HS-27A (cell line): ENCODE results near the gene PRCD.

Experiments
- DNase-seq: peaks from one replicate; pipeline ENCODE4 v3.0.0-alpha.2; 2012; ENCODE audit warnings: low read depth, missing footprints

The PRCD gene

DNA sequence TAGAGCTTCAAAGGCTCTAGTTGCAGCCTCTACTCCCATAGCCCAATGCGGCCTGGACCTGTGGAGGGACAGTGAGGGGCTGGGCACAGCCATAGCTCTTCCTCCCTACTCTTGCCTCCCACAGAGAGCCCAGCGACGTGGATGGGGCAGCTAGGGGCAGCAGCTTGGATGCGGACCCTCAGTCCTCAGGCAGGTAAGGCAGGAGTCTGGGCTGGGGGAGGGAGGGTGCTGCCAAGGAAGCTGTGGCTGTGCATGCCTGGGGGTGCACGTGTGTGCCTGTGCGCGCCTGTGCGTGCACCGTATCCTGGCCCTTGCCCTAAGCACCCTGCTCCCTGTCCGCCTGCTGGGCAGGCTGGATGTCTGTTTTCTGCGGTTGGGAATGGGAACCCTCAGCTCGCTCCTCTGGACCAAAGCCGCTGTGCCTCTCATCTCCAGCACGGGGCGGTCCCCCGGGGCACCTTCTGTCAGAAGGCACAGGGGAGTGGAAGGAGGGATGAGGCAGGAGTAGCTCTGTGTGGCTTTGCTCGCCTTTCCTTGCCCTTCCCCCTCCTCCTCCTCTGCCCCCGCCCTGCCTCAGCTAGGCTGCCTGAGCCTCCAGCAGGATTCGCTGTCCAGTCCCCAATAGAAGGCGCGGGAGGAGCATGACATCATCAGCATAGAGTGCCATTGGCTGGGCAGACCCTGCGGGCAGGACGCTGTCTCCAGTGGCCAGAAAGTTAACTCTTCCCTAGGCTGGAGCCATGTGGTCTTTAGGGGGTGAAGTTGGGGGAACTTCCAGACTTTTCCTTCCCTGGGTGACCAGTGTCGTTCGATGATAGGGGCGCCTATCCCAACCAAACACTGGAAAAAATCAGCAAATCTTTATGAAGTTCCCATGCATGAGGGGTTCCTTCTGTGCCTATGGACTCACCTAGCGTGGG is 797 bp downstream of the PRCD start:
- peak; percentile 40 for DNase-seq

DNA sequence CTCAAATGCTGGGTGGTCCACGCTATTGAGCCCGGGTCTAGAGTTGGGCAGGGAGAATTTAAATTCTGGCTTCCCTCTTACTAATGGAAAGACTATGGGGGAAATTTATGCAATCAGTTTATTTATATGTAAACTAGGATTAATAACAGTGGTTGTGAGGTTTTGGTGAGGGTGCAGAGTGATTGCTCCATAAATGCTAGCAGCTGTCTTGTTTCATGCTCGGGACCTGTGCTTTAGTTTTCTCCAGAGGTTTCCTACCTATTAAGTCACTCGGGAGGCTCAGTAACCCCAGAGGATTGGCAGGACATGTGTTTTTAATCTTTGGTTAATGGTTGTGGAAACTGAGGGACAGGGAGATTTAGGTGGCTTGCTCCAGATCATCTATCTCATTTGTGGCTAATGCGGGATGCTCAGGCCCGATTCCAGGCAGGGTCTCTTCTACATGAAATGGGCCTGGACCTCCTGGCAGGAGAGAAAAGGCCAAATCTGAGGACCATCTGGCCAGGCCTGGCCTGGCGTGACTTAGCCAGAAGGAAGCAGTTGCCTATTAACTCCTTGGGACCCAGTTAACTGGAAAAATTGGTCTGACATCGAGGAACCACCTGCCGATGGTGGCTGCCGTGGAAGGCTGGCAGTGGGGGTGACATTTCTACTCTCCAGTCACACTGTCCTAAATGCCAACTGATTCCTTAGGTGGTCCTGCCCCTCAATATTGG is 2.1 kb downstream of the PRCD start:
- DNase-seq: no peak

DNA sequence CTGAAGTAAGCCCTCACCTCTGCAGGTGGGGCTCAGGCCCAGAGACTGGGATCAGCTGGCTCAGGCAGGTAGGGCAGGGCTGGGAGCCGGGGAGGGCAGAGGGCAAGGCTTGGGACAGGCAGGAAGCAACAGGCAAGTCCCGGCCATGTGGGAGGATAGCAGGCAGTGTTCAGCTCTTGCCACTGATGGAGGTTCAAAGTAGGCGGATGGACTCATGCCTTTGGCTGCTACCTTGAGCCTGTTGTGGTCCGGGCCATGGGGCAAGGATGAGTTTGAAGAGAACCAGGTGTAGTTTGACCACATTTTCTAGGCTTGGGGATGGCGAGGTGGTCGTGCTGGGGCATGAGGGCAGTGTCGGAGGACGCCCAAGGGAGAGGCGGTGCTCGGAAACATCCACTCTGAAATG is 2.7 kb downstream of the PRCD start:
- no peak for DNase-seq

DNA sequence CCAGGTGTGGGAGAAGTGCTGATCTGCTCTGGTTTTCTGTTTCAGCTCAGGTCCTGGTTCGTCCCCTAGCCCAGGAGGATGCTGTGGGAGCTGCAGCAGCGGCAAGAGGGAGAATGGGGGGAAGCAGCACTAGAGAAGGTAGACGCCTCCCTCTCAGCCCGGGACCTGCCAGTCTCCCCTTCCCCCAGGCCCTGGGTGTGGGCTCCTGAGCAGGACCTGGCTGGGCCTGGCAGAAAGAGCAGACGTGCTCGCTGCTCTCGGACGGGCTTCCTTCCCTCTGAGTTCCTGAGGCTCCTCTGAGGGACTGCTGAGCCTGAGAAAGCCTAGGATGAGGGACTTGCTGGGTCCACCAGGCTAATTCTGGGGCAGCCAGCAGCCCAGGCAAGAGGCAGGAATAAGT is 3.1 kb downstream of the PRCD start:
- DNase-seq: no peak

DNA sequence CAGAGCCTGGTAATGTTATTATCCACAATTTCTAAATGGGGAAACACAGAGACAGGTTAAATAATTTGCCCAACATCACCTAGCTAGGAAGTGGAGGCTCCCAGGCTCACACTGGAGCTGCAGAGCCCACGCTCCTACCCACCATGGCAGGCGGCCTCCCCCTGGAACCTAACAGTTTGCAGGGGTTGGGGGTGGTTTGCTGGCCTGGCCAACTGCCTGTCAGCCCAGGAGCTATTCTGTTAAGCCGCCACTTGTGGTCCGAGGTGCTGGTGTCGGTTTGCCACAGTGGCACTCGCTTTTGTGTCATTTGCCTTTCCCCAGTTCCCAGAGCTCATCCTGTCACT is 3.6 kb downstream of the PRCD start:
- no peak for DNase-seq

DNA sequence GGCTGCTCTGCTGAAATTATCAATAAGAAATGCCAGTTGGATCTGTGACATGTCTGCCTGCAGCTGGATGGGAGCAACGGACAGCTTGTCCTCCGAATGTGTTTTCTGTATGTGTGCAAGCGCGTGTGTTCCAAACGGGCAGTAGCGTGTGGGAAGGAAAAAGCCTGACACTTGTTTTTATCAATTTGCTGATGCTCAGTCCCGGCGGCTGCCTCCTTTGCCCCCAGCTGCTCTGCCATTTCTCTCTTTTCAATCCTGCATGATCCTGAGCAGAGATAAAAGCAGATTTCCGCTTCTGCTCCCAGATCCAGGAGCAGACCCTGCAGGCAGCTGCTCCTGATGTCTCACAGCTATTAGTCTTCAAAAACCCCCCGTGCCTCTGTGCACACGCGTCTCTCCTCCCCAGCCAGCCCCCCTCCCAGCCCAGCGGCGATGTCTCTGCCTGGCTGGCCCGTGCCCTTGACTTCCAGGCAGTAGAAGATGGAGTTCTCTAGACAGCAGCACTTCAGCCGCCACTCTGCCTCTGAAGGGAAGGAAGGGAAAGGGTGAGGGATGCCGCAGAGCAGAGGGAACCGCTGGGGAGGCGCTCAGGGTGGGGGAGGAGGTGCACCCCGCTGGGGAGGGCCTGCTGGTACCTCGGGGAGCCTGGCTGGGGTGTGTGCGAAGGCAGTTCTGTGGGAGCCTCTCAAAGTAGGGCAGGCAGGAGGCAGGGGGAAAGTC is 4.1 kb downstream of the PRCD start:
- DNase-seq: no peak

DNA sequence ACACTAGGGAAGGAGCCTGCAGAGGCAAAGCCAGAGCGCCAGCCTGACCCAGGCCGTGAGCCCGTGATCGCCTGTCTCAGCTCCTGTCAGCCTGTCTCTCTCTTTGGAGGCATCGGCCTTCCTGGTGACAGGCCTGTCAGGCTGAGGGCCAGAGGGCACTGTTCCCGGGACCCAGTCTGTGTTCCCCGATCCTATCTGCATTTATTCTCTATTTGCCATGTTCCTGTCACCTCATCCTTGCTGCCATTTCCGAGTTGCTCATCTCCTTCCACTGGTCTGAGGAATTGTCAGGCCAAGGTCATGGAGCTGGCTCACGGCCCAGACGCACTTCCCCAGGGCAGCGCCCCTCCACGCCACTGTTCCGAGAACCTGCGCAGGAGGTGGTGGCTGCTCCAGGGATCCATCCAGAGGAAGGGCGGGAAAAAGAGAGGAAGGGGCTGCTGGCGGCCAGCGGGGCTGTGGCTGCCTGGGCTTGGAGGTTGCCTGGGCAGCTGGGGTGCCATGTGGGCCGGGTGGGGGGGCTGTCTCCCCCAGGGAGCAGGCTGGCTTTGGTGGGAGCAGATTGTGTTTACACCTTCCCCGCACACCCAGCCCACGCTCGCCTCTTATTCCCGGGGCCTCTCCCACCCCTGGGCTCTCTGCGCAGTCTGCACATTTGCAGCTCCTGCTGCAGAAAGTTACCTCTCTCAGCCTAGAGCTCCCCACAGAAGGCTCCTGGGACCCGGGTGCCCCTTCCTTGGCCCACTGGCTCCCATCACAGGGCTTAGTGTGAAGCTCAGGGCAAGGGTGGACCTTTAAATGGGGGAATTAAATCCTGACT is 4.9 kb downstream of the PRCD start:
- DNase-seq: no peak

DNA sequence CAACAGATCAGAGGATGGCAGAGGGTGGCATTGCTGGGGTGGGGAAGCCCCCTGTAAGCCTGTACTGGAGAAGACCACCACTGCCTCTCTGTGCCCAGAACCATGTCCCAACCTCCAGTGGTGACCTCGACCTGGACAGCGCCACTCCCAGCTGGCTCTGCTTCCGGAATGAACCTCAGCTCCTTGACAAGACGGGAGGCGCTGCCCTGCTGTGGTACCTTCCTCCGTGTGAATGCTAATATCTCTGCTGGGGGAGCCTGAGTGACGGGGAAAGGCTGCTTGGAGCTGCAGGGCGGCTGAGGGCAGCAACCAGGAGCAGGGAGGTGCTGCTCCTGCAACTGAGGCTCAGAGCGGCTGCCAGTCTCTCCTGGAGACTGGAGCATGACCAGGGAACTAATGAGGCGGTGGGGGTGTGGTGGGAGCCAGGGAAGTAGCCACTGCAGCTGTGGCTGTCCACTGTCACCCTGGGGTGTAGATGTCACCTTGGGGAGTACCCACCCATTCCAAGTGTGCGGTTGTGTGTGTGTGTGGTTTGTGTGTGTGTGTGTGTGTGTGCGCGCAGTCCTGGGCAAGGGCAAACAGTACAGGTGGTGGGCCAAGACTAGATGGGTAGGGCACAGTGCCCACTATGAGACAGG is 6.2 kb downstream of the PRCD start:
- DNase-seq: no peak

DNA sequence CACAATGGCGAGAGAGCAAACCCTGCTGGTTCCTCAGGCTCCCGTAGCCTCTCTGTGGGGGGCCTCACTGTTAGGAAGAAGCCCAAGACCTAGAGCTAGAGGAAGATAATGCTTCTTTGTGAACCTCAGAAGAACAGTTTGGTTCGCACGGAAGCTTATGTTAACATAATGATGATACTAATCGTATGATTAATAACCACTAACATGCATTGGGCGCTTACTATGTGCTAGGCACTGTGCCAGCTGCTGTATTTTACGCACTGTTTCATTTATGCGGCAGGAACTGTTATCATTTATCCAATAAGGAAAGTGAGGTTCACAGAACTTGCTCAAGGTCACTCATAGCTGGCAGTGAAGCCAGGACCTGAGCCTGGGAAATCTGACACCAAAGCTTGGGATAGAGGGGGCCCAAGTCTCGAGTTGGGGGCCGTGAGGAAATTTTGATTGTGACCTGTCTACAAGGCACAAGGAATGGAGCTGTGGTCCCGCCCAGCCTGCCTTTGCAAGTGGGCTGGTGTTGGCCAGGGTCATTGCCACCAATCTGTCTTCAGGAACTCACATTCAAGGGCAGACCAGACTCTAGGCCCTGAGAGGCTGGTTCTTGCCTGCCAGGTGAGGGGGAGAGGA is 6.8 kb downstream of the PRCD start:
- no peak for DNase-seq

DNA sequence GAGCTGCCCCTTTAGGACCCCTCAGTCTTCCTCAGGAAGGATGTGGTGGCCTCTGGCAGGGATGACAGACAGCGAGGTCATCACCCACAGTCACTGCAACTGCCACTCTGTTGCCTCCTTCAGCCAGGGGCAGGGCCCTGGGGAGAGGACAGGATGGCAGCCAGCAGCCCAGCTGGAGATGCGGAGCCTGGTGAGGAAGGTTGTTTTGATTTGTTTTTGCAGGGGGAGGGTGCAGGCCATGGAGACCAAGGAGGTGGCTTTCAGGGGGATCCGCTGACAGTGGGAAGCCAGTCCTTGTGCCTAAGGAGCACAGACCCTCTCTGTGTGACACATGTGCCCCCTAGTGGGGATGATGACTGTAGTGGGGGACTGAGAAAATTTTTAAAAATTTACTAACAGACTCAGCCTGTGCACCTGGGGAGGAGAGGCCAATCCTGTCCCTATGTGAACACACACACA is 7.4 kb downstream of the PRCD start:
- DNase-seq: no peak

DNA sequence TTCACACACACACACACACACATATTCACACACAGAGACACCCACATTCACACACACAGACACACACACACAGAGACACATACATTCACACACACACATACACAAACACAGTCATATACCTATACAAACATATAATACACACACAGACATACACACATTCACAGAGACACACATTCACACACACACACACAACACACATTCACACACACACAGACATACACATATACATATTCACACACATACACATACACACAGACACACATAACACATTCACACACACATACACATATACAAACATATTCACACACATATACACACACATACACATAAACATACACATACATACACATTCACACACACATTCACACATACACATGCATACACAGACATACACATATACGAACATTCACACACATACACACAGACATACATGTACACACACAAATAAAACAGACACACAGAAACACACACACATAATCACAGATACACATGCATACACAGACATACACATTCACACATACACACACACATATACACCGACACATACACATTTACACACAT is 7.9 kb downstream of the PRCD start:
- DNase-seq: no peak

DNA sequence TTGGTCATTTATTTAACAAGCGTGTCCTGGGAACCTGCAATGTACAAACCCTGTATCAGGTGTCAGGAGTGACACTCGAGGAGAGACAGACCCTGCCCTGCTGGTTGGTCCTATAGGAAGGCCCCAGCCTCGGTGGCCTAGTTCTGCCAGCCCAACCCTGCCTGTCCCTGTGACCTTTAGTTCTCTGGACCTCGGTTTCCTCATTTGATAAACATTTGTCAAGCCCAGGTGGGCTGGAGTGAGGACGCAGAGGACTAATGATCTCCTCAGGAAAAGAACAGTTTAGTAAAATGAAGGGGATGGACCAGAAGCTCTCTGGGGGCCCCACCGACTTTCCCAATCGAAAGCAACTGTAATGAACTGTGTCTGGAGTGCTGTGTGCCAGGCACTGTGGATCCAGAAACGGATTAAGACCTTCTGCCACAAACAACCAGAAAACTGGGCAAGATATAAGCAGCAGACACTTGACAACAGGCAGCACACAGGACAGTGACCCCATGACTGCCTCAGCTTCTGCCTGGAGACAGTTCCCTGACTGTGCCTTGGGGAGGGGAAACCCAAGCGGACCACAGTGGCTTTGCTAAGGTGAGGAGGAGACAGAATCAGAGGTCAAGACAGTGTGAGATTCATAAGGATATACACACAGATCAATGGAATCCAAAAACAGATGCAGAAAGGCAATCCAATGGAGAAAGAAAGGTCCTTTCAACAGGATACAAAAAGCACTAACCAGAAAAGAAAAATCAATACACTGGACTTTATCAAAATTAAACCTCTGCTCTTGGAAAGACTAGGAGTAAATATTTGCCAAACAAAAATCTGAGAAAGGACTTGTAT is 8.8 kb downstream of the PRCD start:
- DNase-seq: no peak

DNA sequence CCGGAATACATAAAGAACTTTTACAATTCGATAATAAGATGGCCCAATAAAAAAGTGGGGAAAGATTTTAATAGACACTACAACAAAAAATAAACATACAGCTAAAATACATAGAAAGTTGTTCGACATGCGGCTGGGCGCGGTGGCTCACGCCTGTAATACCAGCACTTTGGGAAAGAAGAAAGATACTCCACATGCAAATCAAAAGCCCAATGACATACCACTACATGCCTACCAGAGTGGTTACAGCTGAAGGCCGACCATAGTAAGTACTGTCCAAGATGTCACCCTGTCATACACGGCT is 9.3 kb downstream of the PRCD start:
- DNase-seq: no peak

DNA sequence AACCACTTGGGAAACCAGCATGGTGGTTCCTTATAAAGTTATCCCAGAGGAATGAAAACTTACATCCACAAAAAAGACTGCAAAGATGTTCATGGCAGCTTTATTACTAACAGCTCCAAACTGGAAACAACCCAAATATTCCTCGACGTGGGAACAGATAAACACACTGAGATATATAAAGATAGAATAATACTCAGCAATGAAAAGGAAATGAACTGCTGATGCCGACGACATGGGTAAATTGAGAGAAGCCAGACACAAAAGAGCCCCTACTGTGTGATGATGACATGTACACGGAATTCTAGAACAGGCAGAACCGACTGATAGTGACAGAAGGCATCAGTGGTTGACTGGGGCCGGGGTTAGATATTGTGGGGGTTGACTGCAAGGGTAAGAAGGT is 9.7 kb downstream of the PRCD start:
- DNase-seq: no peak

DNA sequence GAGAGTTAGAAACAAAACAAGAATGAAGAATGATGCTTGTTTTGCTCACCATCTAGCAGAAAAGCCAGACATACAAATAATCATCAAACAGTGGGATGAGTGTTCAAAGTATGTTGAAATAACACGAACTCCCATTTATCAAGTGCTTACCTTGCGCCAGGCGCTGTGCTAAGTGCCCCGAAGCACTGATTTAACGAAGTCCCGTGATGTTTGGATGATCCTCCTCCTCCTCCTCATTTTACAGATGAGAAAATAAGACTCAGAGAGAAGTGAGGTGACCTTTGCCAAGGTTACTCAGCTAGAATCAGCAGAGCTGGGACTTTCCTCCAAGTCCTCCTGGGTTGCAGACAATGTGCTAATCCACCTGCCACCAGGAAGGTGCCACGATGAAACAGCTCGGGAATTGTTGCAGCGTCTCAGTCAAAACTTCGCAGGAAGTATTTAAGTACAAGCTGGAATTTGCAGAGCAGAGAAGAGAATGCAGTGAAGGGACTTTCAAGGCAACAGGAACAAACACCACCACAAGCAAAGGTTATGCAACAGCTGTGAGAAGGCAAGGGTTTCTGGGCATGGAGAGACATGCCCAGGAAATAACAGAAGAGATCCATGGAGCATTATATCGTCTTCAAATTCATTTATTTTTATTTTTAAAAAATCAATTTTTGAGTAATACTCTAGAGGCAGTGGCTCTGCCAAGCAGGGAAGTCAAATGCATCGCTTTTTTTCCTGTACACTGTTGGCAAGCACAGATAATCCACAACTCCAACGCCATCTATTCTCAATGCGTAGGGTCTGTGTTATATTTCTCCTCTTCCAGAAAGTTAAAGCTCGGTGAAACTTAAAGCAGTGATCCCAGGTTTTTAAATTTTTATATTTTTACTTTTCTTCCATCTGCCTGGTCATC is 11.1 kb downstream of the PRCD start:
- no peak for DNase-seq

DNA sequence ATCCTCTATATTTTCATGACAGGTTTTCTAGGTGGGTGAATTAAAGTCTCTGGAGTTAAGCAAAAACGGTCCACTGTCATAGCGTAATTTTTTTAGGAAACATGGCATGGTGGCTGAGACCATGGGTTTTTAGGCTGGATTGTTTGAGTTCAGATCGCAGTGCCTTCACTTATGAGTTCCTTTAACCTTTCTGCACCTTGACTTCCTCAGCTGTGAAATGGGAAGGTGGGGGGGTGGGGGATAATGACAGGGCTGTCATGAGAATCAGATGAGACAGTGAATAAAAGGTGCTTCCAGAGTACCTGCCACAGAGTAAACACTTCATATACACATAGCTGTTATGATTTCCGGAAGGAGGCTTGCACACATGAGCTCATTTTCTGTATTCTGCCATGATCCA is 11.8 kb downstream of the PRCD start:
- DNase-seq: no peak

DNA sequence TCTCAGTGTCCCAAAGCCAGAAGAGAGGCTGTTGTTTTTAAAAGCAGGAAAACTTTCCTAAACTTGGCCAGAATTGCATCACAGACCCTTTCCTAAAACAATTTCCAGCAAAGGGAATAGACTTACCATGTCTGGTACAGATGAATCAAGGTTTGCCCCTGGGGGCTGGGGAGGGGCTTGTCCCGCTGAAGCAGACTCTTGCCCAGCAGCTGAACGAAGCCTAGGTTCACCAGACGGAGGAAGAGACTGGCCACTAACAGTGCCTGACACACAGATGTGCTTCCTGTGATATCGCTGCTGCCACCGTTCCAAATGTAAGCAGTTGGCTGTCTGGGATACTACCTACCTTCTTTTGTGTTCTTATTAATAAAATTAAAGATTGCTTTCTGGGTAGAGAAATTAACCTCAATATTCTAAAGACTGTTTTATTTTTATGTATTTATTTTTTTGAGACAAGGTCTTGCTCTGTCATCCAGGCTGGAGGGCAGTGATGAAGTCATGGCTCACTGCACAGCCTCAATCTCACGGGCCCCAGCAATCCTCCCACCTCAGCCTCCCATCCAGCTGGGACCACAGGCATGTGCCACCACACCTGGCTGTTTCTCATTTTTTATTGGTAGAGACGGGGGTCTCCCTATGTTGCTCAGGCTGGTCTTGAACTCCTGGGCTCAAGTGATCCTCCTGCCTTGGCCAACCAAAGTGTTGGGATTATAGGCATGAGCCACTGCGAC is 13.5 kb downstream of the PRCD start:
- DNase-seq: no peak

DNA sequence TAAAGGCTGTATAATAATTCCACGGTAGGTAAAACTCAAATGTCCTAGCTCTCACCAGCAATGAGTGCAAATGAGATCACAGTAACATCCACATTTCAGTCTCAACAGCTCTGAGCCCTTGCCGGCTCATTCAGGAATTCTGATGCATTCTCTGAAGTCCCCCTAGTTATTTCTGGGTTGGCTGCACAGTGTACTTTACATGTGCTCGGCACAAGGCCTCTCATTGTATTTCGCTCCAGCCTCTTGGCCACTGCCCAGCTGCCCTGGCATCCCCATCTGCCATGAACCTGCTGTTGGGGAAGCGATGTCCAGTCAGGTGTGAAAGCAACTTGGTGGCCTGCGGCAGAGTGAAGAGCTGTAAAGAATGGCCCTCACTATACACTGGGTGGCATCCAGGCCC is 14.3 kb downstream of the PRCD start:
- no peak for DNase-seq
